Suppressor macrophage treated with lipopolysaccharide for 4 hours (primary cell): Measurements from ENCODE around the gene DNAJC12.
"Not testable (repeated sequence)": the region's sequence is repeated elsewhere in the genome, so short reads cannot be mapped to it uniquely, and the experiment has no call there.

Experiments used
- DNase-seq: peaks from one replicate; pipeline ENCODE4 v3.0.0-alpha.2; 2020

DNAJC12 gene

GRCh38 chr10:67790534-67791408 is 47.2 kb downstream of the DNAJC12 start:
- DNase-seq: peak; percentile 49

GRCh38 chr10:67789769-67790168 is 48.2 kb downstream of the DNAJC12 start:
- no peak for DNase-seq

- DNase-seq: peak; percentile 79
Observed at GRCh38 chr10:67788028-67788886, 49.7 kb downstream of the DNAJC12 start.

GRCh38 chr10:67785098-67785497 is 52.9 kb downstream of the DNAJC12 start:
- DNase-seq: no peak

GRCh38 chr10:67784474-67784873 is 53.5 kb downstream of the DNAJC12 start:
- peak; percentile 20 for DNase-seq

- peak; percentile 57 for DNase-seq
Observed at GRCh38 chr10:67783606-67784294, 54.2 kb downstream of the DNAJC12 start.

- no peak for DNase-seq
Observed at GRCh38 chr10:67782530-67782929, 55.5 kb downstream of the DNAJC12 start.

GRCh38 chr10:67780759-67781538 is 57.0 kb downstream of the DNAJC12 start:
- no peak for DNase-seq

- not testable (repeated sequence) for DNase-seq
Observed at GRCh38 chr10:67780204-67780621, 57.8 kb downstream of the DNAJC12 start.

GRCh38 chr10:67779465-67780203 is 58.4 kb downstream of the DNAJC12 start:
- peak; percentile 84 for DNase-seq

GRCh38 chr10:67776371-67776770 is 61.6 kb downstream of the DNAJC12 start:
- no peak for DNase-seq

- no peak for DNase-seq
Observed at GRCh38 chr10:67775279-67775678, 62.7 kb downstream of the DNAJC12 start.

- peak; percentile 90 for DNase-seq
Observed at GRCh38 chr10:67772894-67773511, 65.0 kb downstream of the DNAJC12 start.

GRCh38 chr10:67772151-67772550 is 65.8 kb downstream of the DNAJC12 start:
- DNase-seq: no peak

- DNase-seq: no peak
Observed at GRCh38 chr10:67771200-67771599, 66.8 kb downstream of the DNAJC12 start.

- peak; percentile 29 for DNase-seq
Observed at GRCh38 chr10:67770537-67770936, 67.5 kb downstream of the DNAJC12 start.

- DNase-seq: no peak
Observed at GRCh38 chr10:67767244-67767643, 70.7 kb downstream of the DNAJC12 start.

- peak; percentile 96 for DNase-seq
Observed at GRCh38 chr10:67764012-67764822, 73.8 kb downstream of the DNAJC12 start.

GRCh38 chr10:67763499-67764011 is 74.4 kb downstream of the DNAJC12 start:
- DNase-seq: peak; percentile 66

GRCh38 chr10:67762567-67762966 is 75.4 kb downstream of the DNAJC12 start:
- not testable (repeated sequence) for DNase-seq
